ENCODE data around the gene MCF2L2.
"Not testable (repeated sequence)": the region's sequence is repeated elsewhere in the genome, so short reads cannot be mapped to it uniquely, and the experiment has no call there.

MCF2L2 gene

GRCh38 chr3:183394150-183394549 lies 34.3 kb downstream of the MCF2L2 start:
- DNase-seq = no peak

- no peak for DNase-seq
These were observed 34.8 kb downstream of the MCF2L2 start for GRCh38 chr3:183393625-183394024.

- DNase-seq = no peak
These were observed 36.0 kb downstream of the MCF2L2 start for GRCh38 chr3:183392186-183393034.

- DNase-seq = no peak
These were observed 37.0 kb downstream of the MCF2L2 start for GRCh38 chr3:183391460-183391859.

GRCh38 chr3:183390844-183391243 lies 37.6 kb downstream of the MCF2L2 start:
- DNase-seq = no peak

GRCh38 chr3:183388213-183388895 lies 40.1 kb downstream of the MCF2L2 start:
- no peak for DNase-seq

GRCh38 chr3:183387797-183388196 lies 40.6 kb downstream of the MCF2L2 start:
- DNase-seq = no peak

GRCh38 chr3:183386651-183387050 lies 41.8 kb downstream of the MCF2L2 start:
- DNase-seq = no peak

GRCh38 chr3:183385698-183386613 lies 42.5 kb downstream of the MCF2L2 start:
- DNase-seq = peak; percentile 69

GRCh38 chr3:183381673-183382072 lies 46.7 kb downstream of the MCF2L2 start:
- no peak for DNase-seq

- no peak for DNase-seq
These were observed 47.2 kb downstream of the MCF2L2 start for GRCh38 chr3:183381179-183381578.

- no peak for DNase-seq
These were observed 49.5 kb downstream of the MCF2L2 start for GRCh38 chr3:183378951-183379350.

GRCh38 chr3:183378545-183378944 lies 49.9 kb downstream of the MCF2L2 start:
- no peak for DNase-seq

GRCh38 chr3:183378008-183378407 lies 50.4 kb downstream of the MCF2L2 start:
- DNase-seq = no peak

- no peak for DNase-seq
These were observed 51.0 kb downstream of the MCF2L2 start for GRCh38 chr3:183377307-183377959.

GRCh38 chr3:183375787-183376186 lies 52.6 kb downstream of the MCF2L2 start:
- DNase-seq = peak; percentile 21

- no peak for DNase-seq
These were observed 53.1 kb downstream of the MCF2L2 start for GRCh38 chr3:183375337-183375736.

- no peak for DNase-seq
These were observed 55.5 kb downstream of the MCF2L2 start for GRCh38 chr3:183372911-183373310.

- DNase-seq = not testable (repeated sequence)
These were observed 56.8 kb downstream of the MCF2L2 start for GRCh38 chr3:183371600-183371968.

- DNase-seq = no peak
These were observed 58.0 kb downstream of the MCF2L2 start for GRCh38 chr3:183370391-183370790.

- DNase-seq = no peak
These were observed 58.8 kb downstream of the MCF2L2 start for GRCh38 chr3:183369627-183370026.

GRCh38 chr3:183369117-183369516 lies 59.3 kb downstream of the MCF2L2 start:
- no peak for DNase-seq

Data from CD4-positive, alpha-beta T cell treated with Interleukin-10 for 1 hour (primary cell).